Epithelial cell of proximal tubule (primary cell): ENCODE measurements around the gene SRD5A1. TPM values are rescaled to one million over a fixed set of nuclear protein-coding genes. Genes with fewer than 3 reads are reported as not detected.
"Not testable (repeated sequence)": the region's sequence is repeated elsewhere in the genome, so short reads cannot be mapped to it uniquely, and the experiment has no call there.

Experiments
- DNase-seq: peaks from one replicate; pipeline ENCODE4 v3.0.0-alpha.2; 2011; ENCODE audit warnings: low read depth
- H3K4me3 ChIP-seq: 2 replicates; pipeline ENCODE4 v1.5.1; 2011; ENCODE audit warnings: low read depth, mild to moderate bottlenecking, low read length
- total RNA-seq: library from RNA; depleted of rRNA; stranded (reverse); fragments of >200 nt; gene quantifications from 2 replicates; pipeline ENCODE4 v1.2.3, GENCODE V29; 2015
- TF ChIP-seq, protein P1 (sequence below): conservative IDR thresholded peaks from 2 replicates; pipeline ENCODE4 v1.5.1; 2012; ENCODE audit warnings: low read depth, mild to moderate bottlenecking, low read length

SRD5A1 gene
- total RNA-seq, 1 donor from 2014 or later: 21.4 TPM

- no peak overlapping the region for H3K4me3 ChIP-seq
- DNase-seq: no peak
- TF ChIP-seq, protein P1, sequence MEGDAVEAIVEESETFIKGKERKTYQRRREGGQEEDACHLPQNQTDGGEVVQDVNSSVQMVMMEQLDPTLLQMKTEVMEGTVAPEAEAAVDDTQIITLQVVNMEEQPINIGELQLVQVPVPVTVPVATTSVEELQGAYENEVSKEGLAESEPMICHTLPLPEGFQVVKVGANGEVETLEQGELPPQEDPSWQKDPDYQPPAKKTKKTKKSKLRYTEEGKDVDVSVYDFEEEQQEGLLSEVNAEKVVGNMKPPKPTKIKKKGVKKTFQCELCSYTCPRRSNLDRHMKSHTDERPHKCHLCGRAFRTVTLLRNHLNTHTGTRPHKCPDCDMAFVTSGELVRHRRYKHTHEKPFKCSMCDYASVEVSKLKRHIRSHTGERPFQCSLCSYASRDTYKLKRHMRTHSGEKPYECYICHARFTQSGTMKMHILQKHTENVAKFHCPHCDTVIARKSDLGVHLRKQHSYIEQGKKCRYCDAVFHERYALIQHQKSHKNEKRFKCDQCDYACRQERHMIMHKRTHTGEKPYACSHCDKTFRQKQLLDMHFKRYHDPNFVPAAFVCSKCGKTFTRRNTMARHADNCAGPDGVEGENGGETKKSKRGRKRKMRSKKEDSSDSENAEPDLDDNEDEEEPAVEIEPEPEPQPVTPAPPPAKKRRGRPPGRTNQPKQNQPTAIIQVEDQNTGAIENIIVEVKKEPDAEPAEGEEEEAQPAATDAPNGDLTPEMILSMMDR: no peak
Measured at GRCh38 chr5:6667648-6668047, 34.4 kb downstream of the SRD5A1 start.

GRCh38 chr5:6668717-6669116 lies 35.5 kb downstream of the SRD5A1 start:
- DNase-seq, H3K4me3 ChIP-seq: not testable (repeated sequence)

DNA sequence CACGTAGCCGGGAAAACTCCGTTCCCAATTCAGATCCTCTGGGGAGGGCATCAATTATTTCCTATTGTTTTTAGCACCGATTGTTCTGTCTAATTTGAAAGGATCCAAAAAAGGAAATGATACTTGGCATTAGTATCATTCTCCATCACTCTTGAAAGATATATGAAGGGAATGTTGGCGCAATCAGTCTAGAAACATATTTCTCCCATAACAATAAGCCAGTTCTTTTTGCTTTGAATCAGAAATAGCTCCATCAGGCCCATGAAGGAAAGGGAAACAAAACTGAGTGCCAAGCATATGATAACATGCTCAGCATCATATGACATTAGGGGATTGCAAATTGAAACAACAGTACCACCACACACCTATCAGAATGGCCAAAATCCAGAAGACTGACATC lies 39.8 kb downstream of the SRD5A1 start:
- no peak for DNase-seq
- TF ChIP-seq, protein P1: no peak
- no peak overlapping the region for H3K4me3 ChIP-seq

DNA sequence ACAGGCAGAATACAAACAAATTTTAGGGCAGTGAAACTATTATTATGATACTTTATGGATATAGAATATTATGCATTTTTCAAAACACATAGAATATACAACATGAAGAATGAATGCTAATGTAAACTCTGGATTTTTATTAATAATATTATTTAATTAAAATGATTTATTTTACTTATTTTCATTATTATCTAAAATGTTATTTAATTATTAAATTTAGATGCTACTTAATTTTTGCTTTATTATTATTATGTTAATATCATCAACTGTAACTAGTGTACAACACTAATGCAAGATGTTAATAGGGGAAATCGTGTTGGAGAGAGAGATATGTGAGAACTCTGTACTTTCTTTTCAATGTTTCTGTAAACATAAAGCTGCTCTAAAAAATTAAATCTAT lies 40.7 kb downstream of the SRD5A1 start:
- TF ChIP-seq, protein P1: no peak
- DNase-seq: no peak
- no peak overlapping the region for H3K4me3 ChIP-seq

GRCh38 chr5:6674421-6674820 lies 41.2 kb downstream of the SRD5A1 start:
- DNase-seq: no peak
- TF ChIP-seq, protein P1: no peak

GRCh38 chr5:6674886-6675285 lies 41.6 kb downstream of the SRD5A1 start:
- H3K4me3 ChIP-seq: no peak overlapping the region
- DNase-seq: no peak
- TF ChIP-seq, protein P1: no peak

More at GRCh38 chr5:6674421-6674820, 41.2 kb downstream of the SRD5A1 start:
- H3K4me3 ChIP-seq: no peak overlapping the region

DNA sequence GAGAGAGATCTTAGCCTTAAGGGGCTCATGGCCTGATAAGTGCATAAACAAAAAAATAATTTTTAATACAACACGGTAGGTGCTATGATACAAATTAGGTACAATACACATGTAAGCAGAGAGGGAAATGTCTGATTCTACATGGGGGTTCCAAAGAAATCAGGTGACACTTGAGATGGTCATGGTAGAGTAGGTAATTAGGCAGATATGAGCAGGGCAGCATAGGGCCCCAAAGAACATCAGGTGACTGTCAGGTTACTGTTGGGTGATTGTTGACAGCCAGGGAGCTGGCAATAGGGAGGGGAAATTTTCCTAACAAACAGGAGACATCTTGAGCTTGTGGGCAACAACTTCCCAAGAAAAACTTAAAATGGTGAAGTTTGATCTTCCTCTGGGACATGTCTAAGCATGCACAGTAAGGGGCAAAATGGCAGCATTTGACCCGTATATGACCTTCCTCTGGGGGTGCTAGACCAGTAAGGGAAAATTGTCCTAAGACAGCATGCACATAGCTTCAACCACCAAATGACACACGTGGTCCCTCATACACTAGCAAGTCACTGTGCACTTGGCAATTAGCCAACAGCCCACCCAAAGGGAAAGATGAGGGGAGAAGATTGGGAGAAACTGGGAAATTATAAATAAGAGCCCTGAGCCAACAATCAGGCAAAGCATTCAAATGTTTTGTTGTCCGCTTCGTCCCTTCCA lies 42.7 kb downstream of the SRD5A1 start:
- TF ChIP-seq, protein P1: no peak
- no peak overlapping the region for H3K4me3 ChIP-seq
- DNase-seq: no peak
